Activated naive CD8-positive, alpha-beta T cell treated with anti-CD3 and anti-CD28 coated beads, Interleukin-2, amount 50 U/mL, for 16 hours (primary cell): Measurements from ENCODE around the gene CRYBB3.
"Not testable (repeated sequence)": the region's sequence is repeated elsewhere in the genome, so short reads cannot be mapped to it uniquely, and the experiment has no call there.

Experiments used
- DNase-seq: peaks from one replicate; pipeline ENCODE4 v3.0.0-alpha.2; 2020; ENCODE audit warnings: low read depth, low spot score

The CRYBB3 gene

GRCh38 chr22:25174888-25175411 is 24.7 kb upstream of the CRYBB3 start:
- no peak for DNase-seq

- no peak for DNase-seq
These were observed 23.5 kb upstream of the CRYBB3 start for GRCh38 chr22:25176175-25176574.

GRCh38 chr22:25176799-25177198 is 22.9 kb upstream of the CRYBB3 start:
- no peak for DNase-seq

GRCh38 chr22:25177226-25177625 is 22.4 kb upstream of the CRYBB3 start:
- DNase-seq, result no peak

- DNase-seq, result no peak
These were observed 21.8 kb upstream of the CRYBB3 start for GRCh38 chr22:25177895-25178294.

GRCh38 chr22:25178348-25178747 is 21.3 kb upstream of the CRYBB3 start:
- DNase-seq, result not testable (repeated sequence)

- DNase-seq, result not testable (repeated sequence)
These were observed 20.6 kb upstream of the CRYBB3 start for GRCh38 chr22:25178869-25179631.

- no peak for DNase-seq
These were observed 17.2 kb upstream of the CRYBB3 start for GRCh38 chr22:25182131-25183110.

GRCh38 chr22:25183949-25184619 is 15.6 kb upstream of the CRYBB3 start:
- no peak for DNase-seq

GRCh38 chr22:25186140-25186539 is 13.5 kb upstream of the CRYBB3 start:
- DNase-seq, result no peak

- no peak for DNase-seq
These were observed 12.2 kb upstream of the CRYBB3 start for GRCh38 chr22:25187469-25187868.

- no peak for DNase-seq
These were observed 7.3 kb upstream of the CRYBB3 start for GRCh38 chr22:25192406-25192805.

GRCh38 chr22:25193130-25193529 is 6.5 kb upstream of the CRYBB3 start:
- DNase-seq, result no peak

GRCh38 chr22:25193548-25193947 is 6.1 kb upstream of the CRYBB3 start:
- no peak for DNase-seq

- no peak for DNase-seq
These were observed 3.3 kb upstream of the CRYBB3 start for GRCh38 chr22:25196326-25196725.

GRCh38 chr22:25197340-25197739 is 2.3 kb upstream of the CRYBB3 start:
- DNase-seq, result no peak

- no peak for DNase-seq
These were observed 1.3 kb downstream of the CRYBB3 start for GRCh38 chr22:25200967-25201366.

GRCh38 chr22:25201557-25202273 is 2.1 kb downstream of the CRYBB3 start:
- no peak for DNase-seq

- no peak for DNase-seq
These were observed 2.7 kb downstream of the CRYBB3 start for GRCh38 chr22:25202290-25202921.

- no peak for DNase-seq
These were observed 3.4 kb downstream of the CRYBB3 start for GRCh38 chr22:25203082-25203481.

- DNase-seq, result not testable (repeated sequence)
These were observed 4.9 kb downstream of the CRYBB3 start for GRCh38 chr22:25204547-25204946.
